Activated CD4-positive, alpha-beta T cell treated with anti-CD3 and anti-CD28 coated beads, Interleukin-2, amount 10 ng/mL, durations not matched to agents 7 days and 5 days (primary cell): ENCODE results near the gene SUMF1. TPM values are rescaled to one million over a fixed set of nuclear protein-coding genes. Genes with fewer than 3 reads are reported as not detected.

Experiments used
- CTCF ChIA-PET: fragments of 350-600 bp; sonication (Branson Sonifier 250); formaldehyde crosslinking; loops from one replicate; lab custom pipeline; 2021; ENCODE audit warnings: antibody characterized with exemption; lab: Charles Lee
- POLR2A ChIA-PET: fragments of 350-600 bp; sonication (Branson Sonifier 250); formaldehyde crosslinking; loops from one replicate; lab custom pipeline; 2021; ENCODE audit warnings: antibody characterized with exemption; lab: Charles Lee
- DNase-seq: peaks from one replicate; pipeline ENCODE4 v3.0.0-alpha.2; 2020
- H3K27ac Mint-ChIP-seq: one replicate; pipeline ENCODE4 v1.8.0; 2021; ENCODE audit warnings: mild to moderate bottlenecking, moderate library complexity, mixed read lengths
- H3K27me3 Mint-ChIP-seq: one replicate; pipeline ENCODE4 v1.8.0; 2021; ENCODE audit warnings: mixed read lengths
- H3K36me3 Mint-ChIP-seq: one replicate; pipeline ENCODE4 v1.8.0; 2021; ENCODE audit warnings: low read depth, mixed read lengths
- H3K4me1 Mint-ChIP-seq: one replicate; pipeline ENCODE4 v1.8.0; 2021; ENCODE audit warnings: mixed read lengths
- H3K4me3 Mint-ChIP-seq: one replicate; pipeline ENCODE4 v1.8.0; 2021; ENCODE audit warnings: mild to moderate bottlenecking, moderate library complexity, mixed read lengths
- H3K9me3 Mint-ChIP-seq: one replicate; pipeline ENCODE4 v1.8.0; 2021; ENCODE audit warnings: mixed read lengths
- total RNA-seq, 2 experiments: library from RNA; stranded (reverse); gene quantifications; one replicate each; pipeline ENCODE4 v1.2.3, GENCODE V29; 2021

Gene SUMF1
- total RNA-seq, 2 experiments from 2014 or later, result 6.2 to 9.0 TPM

GRCh38 chr3:4313606-4314293 lies 153.3 kb downstream of the SUMF1 start:
- peaks cover 21% of the 10 kb centered on the region for H3K36me3 Mint-ChIP-seq
- H3K27me3 Mint-ChIP-seq, result no peaks in the 10 kb centered on the region
- no peak for DNase-seq
- no peak overlapping the region for H3K4me3 Mint-ChIP-seq
- H3K27ac Mint-ChIP-seq, result no peak overlapping the region
- H3K4me1 Mint-ChIP-seq, result no peaks in the 10 kb centered on the region
- H3K9me3 Mint-ChIP-seq, result peaks cover 3% of the 10 kb centered on the region
- ChIA-PET POLR2A (no interaction called here), CTCF (no interaction called here)

- Mint-ChIP-seq H3K27ac (no peak overlapping the region), H3K4me3 (no peak overlapping the region), H3K36me3 (peaks cover 24% of the 10 kb centered on the region), H3K9me3 (peaks cover 3% of the 10 kb centered on the region), H3K27me3 (no peaks in the 10 kb centered on the region), H3K4me1 (no peaks in the 10 kb centered on the region)
- DNase-seq, result no peak
- POLR2A ChIA-PET, result no interaction called here
- CTCF ChIA-PET, result no interaction called here
These were observed 155.6 kb downstream of the SUMF1 start for GRCh38 chr3:4311496-4311895.

Other genes starting within 250 kb of the SUMF1 start
- gene SETMAR, start 163.9 kb downstream of the SUMF1 start, total RNA-seq, result 10 to 100 TPM; 14.9 to 15.5 TPM
- gene ITPR1, start 26.1 kb upstream of the SUMF1 start, total RNA-seq, result 10 to 100 TPM; 42.3 to 44.7 TPM